ENCODE results near the gene SLC32A1.

The SLC32A1 gene

GRCh38 chr20:38755324-38755910 lies 31.1 kb downstream of the SLC32A1 start:
- DNase-seq, result no peak

GRCh38 chr20:38757145-38757775 lies 33.0 kb downstream of the SLC32A1 start:
- no peak for DNase-seq

GRCh38 chr20:38759106-38759505 lies 34.8 kb downstream of the SLC32A1 start:
- no peak for DNase-seq

- no peak for DNase-seq
These were observed 36.7 kb downstream of the SLC32A1 start for GRCh38 chr20:38760978-38761377.

- no peak for DNase-seq
These were observed 37.9 kb downstream of the SLC32A1 start for GRCh38 chr20:38762174-38762573.

GRCh38 chr20:38763616-38764015 lies 39.3 kb downstream of the SLC32A1 start:
- no peak for DNase-seq

GRCh38 chr20:38764567-38765318 lies 40.5 kb downstream of the SLC32A1 start:
- no peak for DNase-seq

GRCh38 chr20:38766071-38766470 lies 41.8 kb downstream of the SLC32A1 start:
- DNase-seq, result no peak

GRCh38 chr20:38769376-38770295 lies 45.4 kb downstream of the SLC32A1 start:
- DNase-seq, result no peak

GRCh38 chr20:38770546-38770945 lies 46.3 kb downstream of the SLC32A1 start:
- no peak for DNase-seq

- DNase-seq, result no peak
These were observed 46.7 kb downstream of the SLC32A1 start for GRCh38 chr20:38770970-38771369.

GRCh38 chr20:38771621-38772020 lies 47.3 kb downstream of the SLC32A1 start:
- no peak for DNase-seq

- DNase-seq, result no peak
These were observed 49.9 kb downstream of the SLC32A1 start for GRCh38 chr20:38774167-38774566.

- no peak for DNase-seq
These were observed 52.1 kb downstream of the SLC32A1 start for GRCh38 chr20:38776363-38776762.

Data from effector CD4-positive, alpha-beta T cell (primary cell).